ENCODE data around the gene CDKL5.

The CDKL5 gene

GRCh38 chrX:18643243-18643642 lies 217.8 kb downstream of the CDKL5 start:
- no peak for DNase-seq (ENCODE audit: low read depth in 2 of 3, low spot score in 2 of 3)

- no peak for DNase-seq (ENCODE audit: low read depth in 2 of 3, low spot score in 2 of 3)
Measured at GRCh38 chrX:18643853-18644252, 218.4 kb downstream of the CDKL5 start.

GRCh38 chrX:18647621-18648020 lies 222.2 kb downstream of the CDKL5 start:
- no peak for DNase-seq (ENCODE audit: low read depth in 2 of 3, low spot score in 2 of 3)

GRCh38 chrX:18649498-18649951 lies 224.1 kb downstream of the CDKL5 start:
- no peak for DNase-seq (ENCODE audit: low read depth in 2 of 3, low spot score in 2 of 3)

- no peak for DNase-seq (ENCODE audit: low read depth in 2 of 3, low spot score in 2 of 3)
Measured at GRCh38 chrX:18650662-18651061, 225.3 kb downstream of the CDKL5 start.

GRCh38 chrX:18652636-18653035 lies 227.2 kb downstream of the CDKL5 start:
- DNase-seq (ENCODE audit: low read depth in 2 of 3, low spot score in 2 of 3): no peak

GRCh38 chrX:18654875-18655836 lies 229.7 kb downstream of the CDKL5 start:
- DNase-seq (ENCODE audit: low read depth in 2 of 3, low spot score in 2 of 3): no peak

- DNase-seq (ENCODE audit: low read depth in 2 of 3, low spot score in 2 of 3): no peak
Measured at GRCh38 chrX:18661273-18661672, 235.9 kb downstream of the CDKL5 start.

GRCh38 chrX:18664947-18665346 lies 239.5 kb downstream of the CDKL5 start:
- no peak for DNase-seq (ENCODE audit: low read depth in 2 of 3, low spot score in 2 of 3)

- no peak for DNase-seq (ENCODE audit: low read depth in 2 of 3, low spot score in 2 of 3)
Measured at GRCh38 chrX:18666614-18667013, 241.2 kb downstream of the CDKL5 start.

- DNase-seq (ENCODE audit: low read depth in 2 of 3, low spot score in 2 of 3): no peak
Measured at GRCh38 chrX:18668071-18668835, 242.8 kb downstream of the CDKL5 start.

- DNase-seq (ENCODE audit: low read depth in 2 of 3, low spot score in 2 of 3): no peak
Measured at GRCh38 chrX:18672008-18672407, 246.6 kb downstream of the CDKL5 start, which contains the start of gene RS1. Gene RS1, minus strand, starts transcription at chrX:18672108. Its CDS starts 40 bp downstream, at chrX:18672068.

- peak in 1 of 3 experiments; percentile 7 for DNase-seq (ENCODE audit: low read depth in 2 of 3, low spot score in 2 of 3)
Measured at GRCh38 chrX:18674417-18674787, 249.0 kb downstream of the CDKL5 start.

GRCh38 chrX:18674788-18675735 lies 249.7 kb downstream of the CDKL5 start:
- peak; percentile 43 to 70 (median 47) for DNase-seq (ENCODE audit: low read depth in 2 of 3, low spot score in 2 of 3)

GRCh38 chrX:18676050-18676449 lies 250.6 kb downstream of the CDKL5 start:
- no peak for DNase-seq (ENCODE audit: low read depth in 2 of 3, low spot score in 2 of 3)

GRCh38 chrX:18676470-18676869 lies 251.1 kb downstream of the CDKL5 start:
- no peak for DNase-seq (ENCODE audit: low read depth in 2 of 3, low spot score in 2 of 3)

GRCh38 chrX:18677161-18677869 lies 251.9 kb downstream of the CDKL5 start:
- DNase-seq (ENCODE audit: low read depth in 2 of 3, low spot score in 2 of 3): no peak

GRCh38 chrX:18681996-18682395 lies 256.6 kb downstream of the CDKL5 start:
- no peak for DNase-seq (ENCODE audit: low read depth in 2 of 3, low spot score in 2 of 3)

- DNase-seq (ENCODE audit: low read depth in 2 of 3, low spot score in 2 of 3): no peak
Measured at GRCh38 chrX:18682979-18683387, 257.6 kb downstream of the CDKL5 start.

GRCh38 chrX:18687856-18688495 lies 262.6 kb downstream of the CDKL5 start:
- DNase-seq (ENCODE audit: low read depth in 2 of 3, low spot score in 2 of 3): no peak
